ENCODE measurements around the gene PRPF19.

GRCh38 chr11:60934790-60935605 is 28.6 kb upstream of the PRPF19 start:
- no peak for TF ChIP-seq CTCF (IDR thresholded peaks at IDR 0.05)
- TF ChIP-seq GABPB1 (CRISPR knock-in tag; IDR thresholded peaks at IDR 0.05): no peak
- no peak for TF ChIP-seq USF2 (CRISPR knock-in tag; IDR thresholded peaks at IDR 0.05)
- TF ChIP-seq TEAD1 (CRISPR knock-in tag; IDR thresholded peaks at IDR 0.05): no peak
